Trophoblast cell (in vitro differentiated cells and primary cell): ENCODE results near the gene TECPR1.

Experiments
- DNase-seq, 2 donors: peaks; one replicate each; pipeline ENCODE4 v3.0.0-alpha.2; 2016
- H2AFZ ChIP-seq: 2 replicates; pipeline ENCODE4 v1.6.1; 2013; ENCODE audit warnings: low read length, moderate library complexity, mild to moderate bottlenecking; ENCODE audit not compliant: insufficient read depth, poor library complexity
- H2AK5ac ChIP-seq: 2 replicates; pipeline ENCODE4 v1.6.1; 2013; ENCODE audit warnings: mild to moderate bottlenecking, low read length
- H2BK120ac ChIP-seq: 2 replicates; pipeline ENCODE4 v1.6.1; 2013; ENCODE audit warnings: low read length, mild to moderate bottlenecking, moderate library complexity; ENCODE audit not compliant: insufficient read depth, poor library complexity
- H2BK12ac ChIP-seq: 2 replicates; pipeline ENCODE4 v1.6.1; 2013; ENCODE audit warnings: mild to moderate bottlenecking, low read length, moderate library complexity
- H2BK5ac ChIP-seq: 2 replicates; pipeline ENCODE4 v1.6.1; 2013; ENCODE audit warnings: low read length, low read depth, moderate library complexity, mild to moderate bottlenecking; ENCODE audit not compliant: poor library complexity
- H3K14ac ChIP-seq: 2 replicates; pipeline ENCODE4 v1.6.1; 2013; ENCODE audit warnings: mild to moderate bottlenecking, low read length
- H3K18ac ChIP-seq: 2 replicates; pipeline ENCODE4 v1.6.1; 2013; ENCODE audit warnings: mild to moderate bottlenecking, low read length
- H3K23ac ChIP-seq: 2 replicates; pipeline ENCODE4 v1.6.1; 2013; ENCODE audit warnings: low read length
- H3K27ac ChIP-seq: 2 replicates; pipeline ENCODE4 v1.5.1; 2013; ENCODE audit warnings: low read depth, mild to moderate bottlenecking, inconsistent platforms, low read length, moderate library complexity
- H3K27me3 ChIP-seq: 2 replicates; pipeline ENCODE4 v1.6.1; 2013; ENCODE audit warnings: inconsistent platforms, mild to moderate bottlenecking, low read length, moderate library complexity; ENCODE audit not compliant: insufficient read depth
- H3K36me3 ChIP-seq, 2 experiments: 1 replicate in 1 of 2; 2 replicates in 1 of 2; pipeline ENCODE4 v1.6.1; 2013; ENCODE audit warnings: low read length in 2 of 2, mild to moderate bottlenecking in 2 of 2, moderate library complexity in 1 of 2; ENCODE audit not compliant: insufficient read depth in 2 of 2, control insufficient read depth in 1 of 2
- H3K4ac ChIP-seq: 2 replicates; pipeline ENCODE4 v1.6.1; 2013; ENCODE audit warnings: low read depth, mild to moderate bottlenecking, low read length, moderate library complexity
- H3K4me1 ChIP-seq, 2 experiments: 1 replicate in 1 of 2; 2 replicates in 1 of 2; pipeline ENCODE4 v1.6.1; 2013; ENCODE audit warnings: low read length in 2 of 2, mild to moderate bottlenecking in 2 of 2, moderate library complexity in 1 of 2; ENCODE audit not compliant: insufficient read depth in 2 of 2, control insufficient read depth in 1 of 2
- H3K4me2 ChIP-seq: 2 replicates; pipeline ENCODE4 v1.6.1; 2013; ENCODE audit warnings: inconsistent platforms, mild to moderate bottlenecking, low read length, moderate library complexity
- H3K4me3 ChIP-seq: 2 replicates; pipeline ENCODE4 v1.5.1; 2013; ENCODE audit warnings: mild to moderate bottlenecking, low read depth, low read length, inconsistent platforms
- H3K79me1 ChIP-seq: one replicate; pipeline ENCODE4 v1.6.1; 2013; ENCODE audit warnings: low read length
- H3K79me2 ChIP-seq: 2 replicates; pipeline ENCODE4 v1.6.1; 2013; ENCODE audit warnings: low read length, mild to moderate bottlenecking; ENCODE audit not compliant: control insufficient read depth, insufficient read depth, poor library complexity
- H3K9ac ChIP-seq: 2 replicates; pipeline ENCODE4 v1.6.1; 2013; ENCODE audit warnings: mild to moderate bottlenecking, low read length
- H3K9me3 ChIP-seq: 2 replicates; pipeline ENCODE4 v1.6.1; 2013; ENCODE audit warnings: low read depth, mild to moderate bottlenecking, control low read depth, inconsistent platforms, low read length; ENCODE audit not compliant: insufficient read depth
- H4K12ac ChIP-seq: 2 replicates; pipeline ENCODE4 v1.6.1; 2013; ENCODE audit warnings: low read depth, mild to moderate bottlenecking, low read length, moderate library complexity
- H4K8ac ChIP-seq: 2 replicates; pipeline ENCODE4 v1.6.1; 2013; ENCODE audit warnings: low read depth, mild to moderate bottlenecking, low read length, moderate library complexity
- H4K91ac ChIP-seq: one replicate; pipeline ENCODE4 v1.6.1; 2013; ENCODE audit warnings: low read depth, mild to moderate bottlenecking, low read length, moderate library complexity
- WGBS: extraction: QIAGEN DNeasy Blood & Tissue Kit; methylation state at CpG from one replicate; pipeline ENCODE4 v1.1.7; 2013; ENCODE audit warnings: missing lambda C conversion rate; ENCODE audit not compliant: insufficient read length, insufficient coverage; ENCODE audit errors: extremely low coverage; 5-methylcytosine and 5-hydroxymethylcytosine counted together

Gene TECPR1

GRCh38 chr7:98213888-98214810, 37.9 kb downstream of the TECPR1 start:
- no peaks in the 10 kb centered on the region for H3K79me2 ChIP-seq
- no peak overlapping the region for H2AK5ac ChIP-seq
- no peak overlapping the region for H3K27ac ChIP-seq
- peak overlapping the region; percentile 43 for H4K12ac ChIP-seq
- H4K91ac ChIP-seq: no peak overlapping the region
- no peaks in the 10 kb centered on the region for H3K27me3 ChIP-seq
- no peak overlapping the region for H3K4me2 ChIP-seq
- H3K14ac ChIP-seq: no peak overlapping the region
- no peak overlapping the region for H2BK120ac ChIP-seq
- H3K4me1 ChIP-seq: peaks cover 7 to 8% of the 10 kb centered on the region in 2 experiments
- H3K23ac ChIP-seq: no peak overlapping the region
- no peak overlapping the region for H3K4me3 ChIP-seq
- DNase-seq: peak; percentile 40 to 65
- no peak overlapping the region for H3K18ac ChIP-seq
- H3K36me3 ChIP-seq: peaks cover 0 to 3% of the 10 kb centered on the region in 2 experiments
- H2AFZ ChIP-seq: no peak overlapping the region
- H4K8ac ChIP-seq: no peak overlapping the region
- H2BK12ac ChIP-seq: no peak overlapping the region
- peaks cover 2% of the 10 kb centered on the region for H3K9me3 ChIP-seq
- no peak overlapping the region for H3K9ac ChIP-seq
- no peaks in the 10 kb centered on the region for H3K79me1 ChIP-seq
- H2BK5ac ChIP-seq: no peak overlapping the region
- no peak overlapping the region for H3K4ac ChIP-seq
- WGBS: no CpG with 5 or more reads among the region's 25 CpGs

GRCh38 chr7:98213296-98213887, 38.6 kb downstream of the TECPR1 start:
- Histone ChIP-seq H2BK120ac (no peak overlapping the region), H3K14ac (no peak overlapping the region), H4K12ac (no peak overlapping the region), H3K9me3 (peaks cover 2% of the 10 kb centered on the region), H2AK5ac (no peak overlapping the region), H3K4me3 (no peak overlapping the region), H2AFZ (no peak overlapping the region), H2BK12ac (no peak overlapping the region), H3K27me3 (no peaks in the 10 kb centered on the region), H3K36me3 (peaks cover 0 to 3% of the 10 kb centered on the region in 2 experiments), H4K8ac (no peak overlapping the region), H4K91ac (no peak overlapping the region), H3K4me2 (no peak overlapping the region), H3K79me1 (no peaks in the 10 kb centered on the region), H2BK5ac (no peak overlapping the region), H3K4me1 (peaks cover 7 to 8% of the 10 kb centered on the region in 2 experiments), H3K27ac (no peak overlapping the region), H3K23ac (no peak overlapping the region), H3K79me2 (no peaks in the 10 kb centered on the region), H3K4ac (no peak overlapping the region), H3K9ac (no peak overlapping the region), H3K18ac (no peak overlapping the region)
- no peak for DNase-seq
- WGBS: no CpG with 5 or more reads among the region's 8 CpGs

- Histone ChIP-seq H3K4me2 (no peak overlapping the region), H3K4me1 (peaks cover 7 to 8% of the 10 kb centered on the region in 2 experiments), H3K27ac (no peak overlapping the region), H3K79me2 (no peaks in the 10 kb centered on the region), H3K9ac (no peak overlapping the region), H2AFZ (no peak overlapping the region), H3K4me3 (no peak overlapping the region), H3K23ac (no peak overlapping the region), H3K9me3 (peaks cover 2% of the 10 kb centered on the region), H3K18ac (no peak overlapping the region), H4K12ac (no peak overlapping the region), H3K14ac (no peak overlapping the region), H4K8ac (no peak overlapping the region), H3K36me3 (peaks cover 0 to 1% of the 10 kb centered on the region in 2 experiments), H2BK5ac (no peak overlapping the region), H2AK5ac (no peak overlapping the region), H2BK12ac (no peak overlapping the region), H2BK120ac (no peak overlapping the region), H3K27me3 (no peaks in the 10 kb centered on the region), H3K4ac (no peak overlapping the region), H3K79me1 (no peaks in the 10 kb centered on the region), H4K91ac (no peak overlapping the region)
- no CpG with 5 or more reads among the region's 30 CpGs for WGBS
- peak; percentile 36 to 58 for DNase-seq
Measured at GRCh38 chr7:98212532-98213041, 39.4 kb downstream of the TECPR1 start.

- Histone ChIP-seq H4K91ac (no peak overlapping the region), H2AK5ac (no peak overlapping the region), H3K27me3 (no peaks in the 10 kb centered on the region), H4K12ac (no peak overlapping the region), H4K8ac (no peak overlapping the region), H3K79me1 (no peaks in the 10 kb centered on the region), H3K36me3 (peaks cover 2% of the 10 kb centered on the region in 2 experiments), H2BK12ac (no peak overlapping the region), H3K4me1 (peaks cover 7 to 8% of the 10 kb centered on the region in 2 experiments), H3K9me3 (peaks cover 2% of the 10 kb centered on the region), H2AFZ (no peak overlapping the region), H3K27ac (no peak overlapping the region), H2BK5ac (no peak overlapping the region), H3K79me2 (no peaks in the 10 kb centered on the region), H3K4ac (no peak overlapping the region), H3K14ac (peak overlapping the region; percentile 10), H3K4me2 (peak overlapping the region; percentile 56), H3K18ac (no peak overlapping the region), H3K23ac (no peak overlapping the region), H3K4me3 (no peak overlapping the region), H2BK120ac (no peak overlapping the region), H3K9ac (no peak overlapping the region)
- peak in 1 of 2 donors; percentile 6 for DNase-seq
- WGBS: no CpG with 5 or more reads among the region's 49 CpGs
Measured at GRCh38 chr7:98211676-98212531, 40.1 kb downstream of the TECPR1 start.
